ENCODE measurements around the gene DQX1. TPM values are rescaled to one million over a fixed set of nuclear protein-coding genes. Genes with fewer than 3 reads are reported as not detected.

DQX1 gene
- total RNA-seq, 1 donor from 2014 or later, result 0.73 TPM

DNA sequence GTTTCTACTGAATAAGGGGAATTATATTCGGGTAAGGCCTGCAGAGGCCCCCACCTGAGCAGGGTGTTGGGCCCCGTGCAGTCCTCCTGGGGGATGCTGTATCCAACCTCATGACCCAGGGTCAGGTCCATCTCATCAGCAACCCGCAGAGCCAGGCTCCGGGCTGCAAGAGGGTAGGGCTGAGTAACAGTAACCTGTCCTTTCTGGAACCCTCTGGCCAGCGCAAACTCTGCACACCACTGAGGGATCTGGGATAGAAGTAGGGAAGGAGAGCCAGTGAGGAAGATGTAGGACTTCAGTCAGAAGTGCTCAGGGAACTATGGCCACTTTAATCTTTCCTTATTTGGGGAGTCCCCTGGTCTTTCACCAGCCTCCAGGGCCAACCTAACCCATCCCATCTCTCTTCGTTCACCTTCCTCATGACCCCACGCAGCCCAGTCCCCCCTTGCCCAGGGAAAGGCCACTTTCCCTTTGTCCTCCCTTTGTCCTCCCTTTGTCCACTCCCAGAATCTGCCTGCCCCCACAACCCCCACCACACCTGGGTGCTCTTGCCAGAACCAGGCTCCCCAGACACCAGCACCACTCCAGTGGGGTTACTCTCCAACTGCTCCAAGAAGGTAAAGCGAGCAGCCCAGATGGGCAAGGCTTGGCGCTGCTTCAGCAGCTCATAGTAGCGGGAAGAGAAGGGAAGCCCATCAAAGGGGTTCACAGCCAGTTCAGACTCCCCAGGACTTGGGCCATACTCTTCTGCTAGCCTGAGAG, 895 bp downstream of the DQX1 start:
- ChIA-PET POLR2A (interaction anchor here (0.9 to 1.9 kb wide), 4 partner anchors 12 to 70 kb away, joined by 3 to 17 read pairs (median 5); partner anchors contain the start of genes INO80B, MRPL53 and PCGF1), CTCF (no interaction called here)
- peaks cover 34% of the 10 kb centered on the region for H3K4me1 Mint-ChIP-seq
- H3K27me3 Mint-ChIP-seq, result peaks cover 3% of the 10 kb centered on the region
- H3K4me3 Mint-ChIP-seq, result no peak overlapping the region
- no peak overlapping the region for H3K27ac Mint-ChIP-seq
- DNase-seq (no peak), ATAC-seq (ENCODE audit: low read depth) (no peak)
- H3K9me3 Mint-ChIP-seq, result no peaks in the 10 kb centered on the region
- TF ChIP-seq, protein P1, sequence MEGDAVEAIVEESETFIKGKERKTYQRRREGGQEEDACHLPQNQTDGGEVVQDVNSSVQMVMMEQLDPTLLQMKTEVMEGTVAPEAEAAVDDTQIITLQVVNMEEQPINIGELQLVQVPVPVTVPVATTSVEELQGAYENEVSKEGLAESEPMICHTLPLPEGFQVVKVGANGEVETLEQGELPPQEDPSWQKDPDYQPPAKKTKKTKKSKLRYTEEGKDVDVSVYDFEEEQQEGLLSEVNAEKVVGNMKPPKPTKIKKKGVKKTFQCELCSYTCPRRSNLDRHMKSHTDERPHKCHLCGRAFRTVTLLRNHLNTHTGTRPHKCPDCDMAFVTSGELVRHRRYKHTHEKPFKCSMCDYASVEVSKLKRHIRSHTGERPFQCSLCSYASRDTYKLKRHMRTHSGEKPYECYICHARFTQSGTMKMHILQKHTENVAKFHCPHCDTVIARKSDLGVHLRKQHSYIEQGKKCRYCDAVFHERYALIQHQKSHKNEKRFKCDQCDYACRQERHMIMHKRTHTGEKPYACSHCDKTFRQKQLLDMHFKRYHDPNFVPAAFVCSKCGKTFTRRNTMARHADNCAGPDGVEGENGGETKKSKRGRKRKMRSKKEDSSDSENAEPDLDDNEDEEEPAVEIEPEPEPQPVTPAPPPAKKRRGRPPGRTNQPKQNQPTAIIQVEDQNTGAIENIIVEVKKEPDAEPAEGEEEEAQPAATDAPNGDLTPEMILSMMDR (IDR thresholded peaks at IDR 0.05), result no peak
- H3K36me3 Mint-ChIP-seq (ENCODE audit: low read depth), result peaks cover 35% of the 10 kb centered on the region
- intact Hi-C loops (cut with micrococcal nuclease), result no loop called here

- ChIA-PET CTCF (no interaction called here), POLR2A (interaction anchor here (0.9 kb wide), 1 partner anchor 14 kb away, joined by 3 read pairs; no protein-coding TSS in a partner anchor)
- H3K27ac Mint-ChIP-seq, result no peak overlapping the region
- H3K9me3 Mint-ChIP-seq, result no peaks in the 10 kb centered on the region
- intact Hi-C loops (cut with micrococcal nuclease), result no loop called here
- TF ChIP-seq, protein P1 (IDR thresholded peaks at IDR 0.05), result no peak
- peaks cover 10% of the 10 kb centered on the region for H3K27me3 Mint-ChIP-seq
- no peak for DNase-seq
- peaks cover 31% of the 10 kb centered on the region for H3K36me3 Mint-ChIP-seq (ENCODE audit: low read depth)
- ATAC-seq (ENCODE audit: low read depth), result no peak
- peaks cover 32% of the 10 kb centered on the region for H3K4me1 Mint-ChIP-seq
- no peak overlapping the region for H3K4me3 Mint-ChIP-seq
These were observed 2.0 kb downstream of the DQX1 start for GRCh38 chr2:74524005-74524404.

DNA sequence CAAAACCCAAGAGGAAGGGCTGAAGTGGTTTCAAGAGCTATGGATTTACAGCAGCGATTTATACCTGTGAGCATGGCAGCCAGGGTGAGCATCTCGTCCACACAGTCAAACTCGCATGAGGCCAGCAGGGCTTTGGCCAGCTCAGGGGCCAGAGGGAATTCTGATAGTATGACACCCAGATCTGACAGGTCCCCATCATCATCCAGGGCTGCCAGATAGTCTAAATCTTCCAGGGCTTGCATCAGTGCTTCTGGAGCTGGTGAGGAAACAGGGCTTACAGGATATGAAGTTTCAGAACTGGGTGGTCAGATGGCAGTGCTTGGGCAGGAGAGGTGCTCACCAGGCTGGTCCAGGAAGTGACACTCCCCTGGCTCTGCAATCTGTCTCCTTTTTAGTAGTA, 3.5 kb downstream of the DQX1 start:
- intact Hi-C loops (cut with micrococcal nuclease), result no loop called here
- no peak overlapping the region for H3K27ac Mint-ChIP-seq
- ChIA-PET CTCF (no interaction called here), POLR2A (interaction anchor here (1.4 to 1.5 kb wide), 2 partner anchors 9 to 15 kb away, joined by 3 to 6 read pairs; partner anchors contain the start of gene PCGF1)
- H3K4me3 Mint-ChIP-seq, result no peak overlapping the region
- ATAC-seq (ENCODE audit: low read depth) (no peak), DNase-seq (no peak)
- TF ChIP-seq, protein P1 (IDR thresholded peaks at IDR 0.05), result no peak
- H3K4me1 Mint-ChIP-seq, result peaks cover 18% of the 10 kb centered on the region
- peaks cover 25% of the 10 kb centered on the region for H3K27me3 Mint-ChIP-seq
- H3K9me3 Mint-ChIP-seq, result no peaks in the 10 kb centered on the region
- H3K36me3 Mint-ChIP-seq (ENCODE audit: low read depth), result peaks cover 21% of the 10 kb centered on the region

GRCh38 chr2:74516650-74517049, 9.4 kb downstream of the DQX1 start:
- POLR2A ChIA-PET, result interaction anchor here (0.6 to 3.9 kb wide), 8 partner anchors 9 to 68 kb away, joined by 3 to 18 read pairs (median 4); partner anchors contain the start of genes AUP1, DQX1, HTRA2 and LBX2
- intact Hi-C loops (cut with micrococcal nuclease), result loop anchor here (1.0 to 10.0 kb wide), 3 partner anchors 9 to 342 kb away; partner anchors contain the start of genes AUP1, HTRA2, MOB1A and PCGF1
- no peak overlapping the region for H3K27ac Mint-ChIP-seq

More at GRCh38 chr2:74516650-74517049, 9.4 kb downstream of the DQX1 start:
- Mint-ChIP-seq H3K27me3 (peaks cover 54% of the 10 kb centered on the region), H3K9me3 (no peaks in the 10 kb centered on the region), H3K36me3 (ENCODE audit: low read depth) (no peaks in the 10 kb centered on the region), H3K4me1 (peaks cover 28% of the 10 kb centered on the region), H3K4me3 (peak overlapping the region; percentile 78)
- TF ChIP-seq, protein P1 (IDR thresholded peaks at IDR 0.05), result no peak
- no peak for ATAC-seq (ENCODE audit: low read depth)
- no peak for DNase-seq
- CTCF ChIA-PET, result interaction anchor here (1.1 kb wide), 1 partner anchor 9 kb away, joined by 3 read pairs; the partner anchor contains the start of gene PCGF1
